Inferior parietal cortex (tissue), 1 donor: ENCODE results near the gene B3GNT4.
"Not testable (repeated sequence)": the region's sequence is repeated elsewhere in the genome, so short reads cannot be mapped to it uniquely, and the experiment has no call there.

ENCODE experiments used
- DNase-seq: peaks from one replicate; pipeline ENCODE4 v3.0.0-alpha.2; 2016; ENCODE audit errors: extremely low spot score

Gene B3GNT4

GRCh38 chr12:122203301-122204166, at the start of gene B3GNT4:
TSS of gene B3GNT4 (plus strand) at chr12:122203709. CDS start at chr12:122204619, 910 bp downstream.
- no peak for DNase-seq

- DNase-seq: no peak
Measured at GRCh38 chr12:122155705-122156104, 47.8 kb upstream of the B3GNT4 start.

- no peak for DNase-seq
Measured at GRCh38 chr12:122158700-122159285, 44.7 kb upstream of the B3GNT4 start.

- DNase-seq: no peak
Measured at GRCh38 chr12:122159882-122160281, 43.6 kb upstream of the B3GNT4 start.

GRCh38 chr12:122160761-122161160, 42.7 kb upstream of the B3GNT4 start:
- DNase-seq: no peak

- no peak for DNase-seq
Measured at GRCh38 chr12:122161682-122162081, 41.8 kb upstream of the B3GNT4 start.

GRCh38 chr12:122162976-122163375, 40.5 kb upstream of the B3GNT4 start:
- DNase-seq: no peak

GRCh38 chr12:122166422-122167349, 36.8 kb upstream of the B3GNT4 start:
- no peak for DNase-seq

GRCh38 chr12:122167356-122167925, 36.1 kb upstream of the B3GNT4 start:
- DNase-seq: no peak

- DNase-seq: no peak
Measured at GRCh38 chr12:122168492-122168891, 35.0 kb upstream of the B3GNT4 start.

GRCh38 chr12:122171399-122171798, 32.1 kb upstream of the B3GNT4 start:
- DNase-seq: no peak

GRCh38 chr12:122172262-122172939, 31.1 kb upstream of the B3GNT4 start:
- DNase-seq: no peak

GRCh38 chr12:122174155-122174845, 29.2 kb upstream of the B3GNT4 start, which contains the start of gene IL31:
TSS of gene IL31 (minus strand) at chr12:122174221. CDS start at chr12:122174172, 49 bp downstream.
- DNase-seq: no peak

- not testable (repeated sequence) for DNase-seq
Measured at GRCh38 chr12:122176473-122176872, 27.0 kb upstream of the B3GNT4 start.

- DNase-seq: no peak
Measured at GRCh38 chr12:122182887-122183587, 20.5 kb upstream of the B3GNT4 start, which contains the start of gene LRRC43. TSS of gene LRRC43 (plus strand) at chr12:122183123. CDS start at chr12:122183145, 22 bp downstream.

- DNase-seq: no peak
Measured at GRCh38 chr12:122183588-122183940, 19.9 kb upstream of the B3GNT4 start.

- no peak for DNase-seq
Measured at GRCh38 chr12:122184517-122184916, 19.0 kb upstream of the B3GNT4 start.

GRCh38 chr12:122185079-122185478, 18.4 kb upstream of the B3GNT4 start:
- no peak for DNase-seq

GRCh38 chr12:122185494-122186082, 17.9 kb upstream of the B3GNT4 start:
- no peak for DNase-seq
